T-helper 2 cell treated with Interferon-gamma antibody and Interleukin-4, amounts not matched to agents 5 μg/mL and 100 μg/mL, for 36 hours (primary cell): ENCODE measurements around the gene PHF3.
"Not testable (repeated sequence)": the region's sequence is repeated elsewhere in the genome, so short reads cannot be mapped to it uniquely, and the experiment has no call there.

Experiments used
- DNase-seq: peaks from one replicate; pipeline ENCODE4 v3.0.0; 2021; ENCODE audit warnings: low spot score
- H3K27ac Mint-ChIP-seq: one replicate; pipeline ENCODE4 v1.8.0; 2021; ENCODE audit warnings: mild to moderate bottlenecking, mixed read lengths
- H3K27me3 Mint-ChIP-seq: one replicate; pipeline ENCODE4 v1.8.0; 2021; ENCODE audit warnings: low read depth, mixed read lengths
- H3K36me3 Mint-ChIP-seq: one replicate; pipeline ENCODE4 v1.8.0; 2021; ENCODE audit warnings: low read depth, mixed read lengths
- H3K4me1 Mint-ChIP-seq: one replicate; pipeline ENCODE4 v1.8.0; 2021; ENCODE audit warnings: low read depth, mixed read lengths
- H3K4me3 Mint-ChIP-seq: one replicate; pipeline ENCODE4 v1.8.0; 2022; ENCODE audit warnings: mild to moderate bottlenecking, moderate library complexity, mixed read lengths
- H3K9me3 Mint-ChIP-seq: one replicate; pipeline ENCODE4 v1.8.0; 2021; ENCODE audit warnings: mixed read lengths

Gene PHF3

DNA sequence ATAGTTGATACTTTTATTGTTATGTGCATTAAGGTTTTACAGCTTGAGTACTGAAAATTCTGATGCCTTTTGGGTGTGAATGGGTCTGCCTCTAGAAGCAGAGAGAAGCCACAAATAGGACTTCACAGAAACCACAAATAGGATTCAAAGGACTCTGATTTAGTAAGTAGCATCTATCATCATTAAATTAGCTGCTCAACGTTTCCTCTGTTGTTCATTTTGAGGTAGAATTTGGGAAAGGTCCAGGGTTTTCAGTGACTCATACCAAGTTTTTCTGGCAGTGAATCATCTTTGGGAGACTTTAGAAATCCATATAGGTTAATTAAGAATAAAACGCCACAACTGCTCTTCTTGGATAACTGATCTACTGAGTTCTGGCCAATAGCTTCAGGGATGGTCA, 105.1 kb downstream of the PHF3 start:
- Mint-ChIP-seq H3K27me3 (no peaks in the 10 kb centered on the region), H3K4me3 (no peak overlapping the region), H3K4me1 (no peaks in the 10 kb centered on the region), H3K27ac (no peak overlapping the region), H3K36me3 (no peaks in the 10 kb centered on the region), H3K9me3 (peaks cover under 1% of the 10 kb centered on the region)
- DNase-seq, result no peak

DNA sequence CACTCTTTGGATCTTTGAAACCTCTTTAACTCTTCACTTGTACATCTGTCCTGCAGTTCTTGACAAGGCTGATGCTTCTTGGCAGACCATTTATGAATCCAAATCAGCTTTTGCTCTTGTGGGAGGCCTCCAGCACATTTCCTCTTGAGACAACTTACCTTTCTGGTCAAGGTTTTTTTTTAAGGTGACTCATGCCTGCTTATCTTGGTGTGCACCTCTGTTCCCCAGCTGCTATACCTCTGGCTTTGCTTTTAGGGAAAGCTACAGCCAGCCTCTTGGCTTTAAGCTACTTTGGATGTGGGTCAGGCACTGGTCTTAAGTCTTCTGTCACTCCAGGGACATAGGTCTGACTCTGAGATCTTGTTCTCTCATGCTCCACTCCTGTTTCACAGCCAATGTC, 106.5 kb downstream of the PHF3 start:
- Mint-ChIP-seq H3K4me1 (no peaks in the 10 kb centered on the region), H3K4me3 (no peak overlapping the region), H3K9me3 (no peaks in the 10 kb centered on the region), H3K36me3 (no peaks in the 10 kb centered on the region), H3K27ac (no peak overlapping the region), H3K27me3 (no peaks in the 10 kb centered on the region)
- DNase-seq, result no peak

DNA sequence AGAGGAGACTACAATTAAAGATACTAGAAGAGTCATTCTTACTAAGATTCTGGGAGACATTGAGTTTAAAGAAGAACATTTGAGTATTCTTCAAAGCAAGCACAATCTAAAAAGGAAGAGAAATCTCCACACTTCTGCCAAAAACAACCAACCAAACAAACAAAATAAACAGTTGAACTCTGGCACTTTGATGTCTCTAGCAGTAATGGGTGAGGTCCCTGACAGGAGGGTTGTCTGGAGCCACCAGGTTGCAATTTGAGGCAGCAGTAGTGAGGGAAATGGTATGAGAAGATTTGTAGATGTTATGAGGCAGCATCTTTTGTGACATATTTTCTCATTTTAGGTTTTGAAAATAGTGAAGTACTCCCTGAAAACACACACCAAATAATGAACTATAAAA, 108.1 kb downstream of the PHF3 start:
- no peaks in the 10 kb centered on the region for H3K36me3 Mint-ChIP-seq
- H3K4me3 Mint-ChIP-seq, result no peak overlapping the region
- H3K27me3 Mint-ChIP-seq, result no peaks in the 10 kb centered on the region

DNA sequence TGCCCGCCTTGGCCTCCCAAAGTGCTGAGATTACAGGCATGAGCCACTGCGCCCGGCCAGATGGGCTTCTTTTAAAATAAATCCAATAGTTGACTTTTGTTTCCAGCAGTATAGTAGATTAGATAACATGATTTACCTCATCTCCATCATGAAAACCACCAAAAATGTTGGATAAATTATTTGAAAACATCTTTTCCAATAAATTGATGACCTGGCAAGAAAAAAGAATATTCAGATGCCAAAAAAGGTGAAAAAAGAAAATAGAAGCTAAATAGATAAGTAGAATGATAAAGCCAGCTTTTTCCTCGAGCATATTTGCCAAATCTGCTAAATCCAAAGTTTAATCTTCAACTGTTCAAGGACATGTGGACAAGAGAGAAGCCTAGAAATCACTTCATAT, 109.2 kb downstream of the PHF3 start:
- H3K36me3 Mint-ChIP-seq, result no peaks in the 10 kb centered on the region
- DNase-seq, result no peak
- H3K27me3 Mint-ChIP-seq, result peaks cover 3% of the 10 kb centered on the region
- no peaks in the 10 kb centered on the region for H3K4me1 Mint-ChIP-seq
- no peak overlapping the region for H3K4me3 Mint-ChIP-seq
- H3K9me3 Mint-ChIP-seq, result no peaks in the 10 kb centered on the region
- no peak overlapping the region for H3K27ac Mint-ChIP-seq

More for the DNA sequence above, 108.1 kb downstream of the PHF3 start:
- Mint-ChIP-seq H3K27ac (no peak overlapping the region), H3K9me3 (no peaks in the 10 kb centered on the region), H3K4me1 (no peaks in the 10 kb centered on the region)
- DNase-seq, result no peak

DNA sequence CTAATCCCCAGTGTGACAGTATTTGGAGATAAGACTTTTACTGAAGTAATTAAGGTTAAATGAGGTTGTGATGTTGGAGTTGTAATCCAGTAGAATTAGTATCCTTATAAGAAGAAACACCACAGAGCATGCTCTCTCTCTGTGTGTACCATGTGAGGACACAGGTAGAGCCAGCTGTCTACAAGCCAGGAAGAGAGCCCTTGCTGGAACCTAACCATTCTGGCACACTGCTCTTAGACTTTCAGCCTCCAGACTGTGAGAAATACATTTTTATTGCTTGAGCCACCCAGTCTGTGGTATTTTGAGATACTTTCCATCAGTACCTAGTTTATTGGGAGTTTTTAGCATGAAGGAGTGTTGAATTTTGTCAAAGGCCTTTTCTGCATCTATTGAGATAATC, 110.2 kb downstream of the PHF3 start:
- no peak overlapping the region for H3K4me3 Mint-ChIP-seq
- peaks cover 3% of the 10 kb centered on the region for H3K27me3 Mint-ChIP-seq
- no peaks in the 10 kb centered on the region for H3K36me3 Mint-ChIP-seq
- H3K27ac Mint-ChIP-seq, result no peak overlapping the region
- no peaks in the 10 kb centered on the region for H3K4me1 Mint-ChIP-seq
- DNase-seq, result no peak
- H3K9me3 Mint-ChIP-seq, result no peaks in the 10 kb centered on the region

DNA sequence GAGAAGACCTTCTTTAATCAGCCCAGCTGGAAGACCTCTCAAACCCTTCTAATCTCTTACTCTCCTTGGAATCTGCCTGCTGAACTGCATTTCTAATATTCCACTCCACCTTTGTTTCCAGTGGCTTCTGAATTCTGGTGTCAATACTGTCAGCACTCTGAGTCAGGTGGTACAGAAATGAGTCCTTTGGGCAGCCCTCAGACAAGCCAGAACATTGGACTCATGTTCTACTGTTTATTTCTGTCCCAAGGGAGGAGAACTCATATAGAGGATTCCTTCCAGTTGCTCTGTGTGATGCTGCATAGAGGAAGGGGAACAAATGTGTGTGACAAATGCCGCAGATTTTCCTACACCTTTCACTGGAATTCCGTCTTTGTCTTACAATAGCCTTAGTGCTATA, 114.8 kb downstream of the PHF3 start:
- H3K9me3 Mint-ChIP-seq, result no peaks in the 10 kb centered on the region

DNA sequence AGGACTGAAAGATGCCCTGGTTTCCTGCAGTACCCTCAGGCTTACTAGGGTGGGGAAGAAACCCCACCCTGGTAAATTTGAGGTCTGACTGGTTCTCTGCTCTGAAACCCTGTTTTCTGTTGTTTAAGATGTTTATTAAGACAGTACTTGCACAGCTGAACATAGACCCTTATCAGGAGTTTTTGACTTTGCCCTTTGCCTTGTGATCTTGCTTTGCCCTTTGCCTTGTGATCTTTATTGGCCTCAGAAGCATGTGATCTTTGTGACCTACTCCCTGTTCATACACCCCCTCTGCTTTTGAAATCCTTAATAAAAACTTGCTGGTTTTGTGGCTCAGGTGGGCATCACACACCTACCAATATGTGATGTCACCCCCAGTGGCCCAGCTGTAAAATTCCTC, 121.7 kb downstream of the PHF3 start:
- not testable (repeated sequence) for DNase-seq, H3K27ac Mint-ChIP-seq, H3K27me3 Mint-ChIP-seq, H3K4me1 Mint-ChIP-seq, H3K9me3 Mint-ChIP-seq, H3K36me3 Mint-ChIP-seq, H3K4me3 Mint-ChIP-seq

More for the DNA sequence above, 114.8 kb downstream of the PHF3 start:
- DNase-seq, result no peak
- H3K36me3 Mint-ChIP-seq, result no peaks in the 10 kb centered on the region
- H3K27me3 Mint-ChIP-seq, result peaks cover 3% of the 10 kb centered on the region
- no peak overlapping the region for H3K27ac Mint-ChIP-seq
- H3K4me3 Mint-ChIP-seq, result no peak overlapping the region
- no peaks in the 10 kb centered on the region for H3K4me1 Mint-ChIP-seq

DNA sequence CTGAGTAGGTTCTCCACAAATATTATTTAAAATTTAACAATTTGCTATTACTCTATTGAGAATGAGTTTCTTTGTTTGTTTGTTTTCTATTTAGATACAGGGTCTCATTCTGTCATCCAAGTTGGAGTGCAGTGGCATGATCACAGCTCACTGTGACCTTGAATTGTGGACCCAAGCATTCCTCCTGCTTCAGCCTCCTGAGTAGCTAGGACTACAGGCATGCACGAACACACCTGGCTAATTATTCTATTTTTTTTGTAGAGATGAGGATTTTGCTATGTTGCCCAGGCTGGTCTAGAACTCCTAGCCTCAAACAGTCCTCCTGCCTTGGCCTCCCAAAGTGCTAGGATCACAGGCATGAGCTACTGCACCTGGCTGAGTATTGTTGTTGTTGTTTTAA, 122.2 kb downstream of the PHF3 start:
- DNase-seq, result no peak
- no peak overlapping the region for H3K27ac Mint-ChIP-seq
- H3K4me3 Mint-ChIP-seq, result no peak overlapping the region
- H3K4me1 Mint-ChIP-seq, result no peaks in the 10 kb centered on the region
- peaks cover 4% of the 10 kb centered on the region for H3K9me3 Mint-ChIP-seq
- no peaks in the 10 kb centered on the region for H3K36me3 Mint-ChIP-seq
- H3K27me3 Mint-ChIP-seq, result no peaks in the 10 kb centered on the region

DNA sequence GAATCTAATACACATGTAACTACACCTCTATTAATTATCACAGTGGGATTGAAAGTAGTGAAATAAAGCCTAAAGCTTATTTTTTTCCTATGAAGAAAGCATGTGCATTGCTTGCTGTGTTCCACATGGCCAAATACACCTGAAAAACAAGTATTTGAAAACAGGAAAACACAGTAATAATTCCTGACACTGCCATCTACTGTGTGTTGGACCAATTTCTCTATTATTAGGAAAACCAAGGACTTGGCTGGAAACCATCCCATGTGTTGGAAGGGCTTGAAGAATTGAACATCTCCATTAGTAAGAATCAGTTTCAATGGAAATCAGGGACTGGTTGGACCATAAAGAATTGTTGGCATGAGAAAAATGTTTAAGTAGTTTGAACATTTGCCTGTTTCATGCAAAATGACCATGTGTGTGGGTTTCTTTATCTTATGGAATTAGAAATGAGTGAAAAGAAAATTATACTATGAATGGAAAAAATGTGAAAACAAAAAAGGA, 124.1 kb downstream of the PHF3 start:
- Mint-ChIP-seq H3K4me1 (no peaks in the 10 kb centered on the region), H3K4me3 (no peak overlapping the region), H3K36me3 (no peaks in the 10 kb centered on the region), H3K27ac (no peak overlapping the region), H3K27me3 (peaks cover 2% of the 10 kb centered on the region), H3K9me3 (peaks cover 4% of the 10 kb centered on the region)
- no peak for DNase-seq

DNA sequence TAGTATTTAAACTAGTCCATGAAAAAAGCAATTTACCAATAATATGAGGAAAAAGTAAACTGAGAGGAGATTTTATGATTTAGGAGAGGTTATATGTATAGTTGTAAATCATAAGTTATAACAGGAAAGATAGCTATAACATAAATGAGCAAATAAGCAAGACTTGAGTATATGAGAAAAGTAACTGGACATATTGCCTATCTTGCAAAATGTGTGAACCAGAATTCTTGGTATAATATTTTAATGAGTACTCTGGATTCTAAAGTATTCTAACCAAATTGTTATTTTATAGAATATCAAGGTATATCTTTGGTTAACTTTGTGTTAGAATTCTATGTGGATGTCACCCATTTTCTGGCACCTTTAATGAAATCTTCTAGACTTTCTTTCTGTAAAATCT, 124.6 kb downstream of the PHF3 start:
- Mint-ChIP-seq H3K36me3 (no peaks in the 10 kb centered on the region), H3K9me3 (peaks cover 4% of the 10 kb centered on the region), H3K27me3 (peaks cover 2% of the 10 kb centered on the region), H3K4me3 (no peak overlapping the region), H3K27ac (no peak overlapping the region), H3K4me1 (no peaks in the 10 kb centered on the region)
- DNase-seq, result no peak

DNA sequence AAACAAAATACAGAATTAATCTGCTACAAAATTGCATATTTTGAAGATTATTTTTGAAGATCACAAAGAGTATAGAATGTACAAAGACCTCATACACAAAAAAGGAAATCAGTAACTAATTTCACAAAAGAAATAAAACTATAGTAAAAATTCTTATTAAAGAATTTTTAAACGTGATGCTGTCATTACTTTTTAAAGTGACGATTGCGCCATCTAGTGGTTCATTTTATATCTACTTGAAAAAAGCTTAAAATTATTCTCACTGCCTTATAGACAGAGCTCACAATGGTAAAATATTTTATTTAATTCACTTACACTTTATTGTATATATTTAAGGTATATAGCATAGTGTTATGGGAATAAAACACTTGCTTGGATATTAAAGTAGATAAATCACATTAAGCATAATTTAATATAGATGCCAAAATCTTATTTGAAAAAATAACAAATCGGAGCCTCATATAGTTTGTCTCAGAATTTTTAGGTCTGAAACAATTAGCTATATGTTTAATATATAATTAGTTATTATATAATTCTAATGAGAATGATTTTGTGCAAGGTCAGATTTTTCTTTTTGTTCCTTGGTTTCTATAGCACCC, 128.8 kb downstream of the PHF3 start:
- Mint-ChIP-seq H3K9me3 (no peaks in the 10 kb centered on the region), H3K27ac (no peak overlapping the region), H3K4me3 (no peak overlapping the region), H3K4me1 (no peaks in the 10 kb centered on the region), H3K36me3 (no peaks in the 10 kb centered on the region), H3K27me3 (peaks cover 18% of the 10 kb centered on the region)
- DNase-seq, result no peak
